Omental fat pad (tissue), 4 donors: ENCODE results near the gene IQCK. TPM values are rescaled to one million over a fixed set of nuclear protein-coding genes. Genes with fewer than 3 reads are reported as not detected.

Experiments
- ATAC-seq: fragments of 150-250 bp; one replicate; pipeline ENCODE4 v1.9.1; 2016; ENCODE audit warnings: mild to moderate bottlenecking, moderate library complexity; ENCODE audit not compliant: low FRiP score
- DNase-seq: peaks from one replicate; pipeline ENCODE4 v3.0.0-alpha.2; 2019; ENCODE audit warnings: low spot score
- total RNA-seq, 4 donors: library from RNA; depleted of rRNA; stranded (reverse); fragments of >200 nt; gene quantifications; one replicate each; pipeline ENCODE4 v1.1.0, GENCODE V29; 2016
- TF ChIP-seq, protein P1 (sequence below), 3 donors: fragments of 450-650 bp; IDR thresholded peaks; one replicate each; pipeline ENCODE4 v1.5.1; 2016 to 2017; ENCODE audit warnings: antibody characterized with exemption in 3 of 3, mild to moderate bottlenecking in 3 of 3, moderate library complexity in 2 of 3

The IQCK gene
- total RNA-seq, 4 donors from 2014 or later, result 14.5 to 28.2 (median 18.9) TPM

DNA sequence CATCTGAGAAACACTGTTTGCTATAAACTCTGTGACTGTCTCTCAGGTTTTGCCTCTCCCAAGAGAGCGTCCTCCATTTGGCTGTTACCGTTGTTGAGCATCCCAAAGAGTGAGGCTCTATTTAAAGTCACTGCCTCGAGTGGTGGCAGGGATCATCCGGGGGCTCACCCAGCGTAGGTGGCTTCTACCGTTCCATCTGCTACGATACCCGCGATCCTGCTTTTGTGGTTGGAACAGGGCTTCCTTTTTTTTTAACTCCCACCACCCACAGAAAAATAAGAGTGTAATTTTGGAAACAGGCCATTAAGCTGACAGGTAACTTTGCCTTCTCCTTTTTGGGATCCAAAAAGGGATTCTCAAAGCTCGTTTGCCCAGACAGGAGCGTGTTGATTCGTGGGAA is 36.4 kb upstream of the IQCK start:
- DNase-seq (no peak), ATAC-seq (no peak)
- TF ChIP-seq, protein P1, sequence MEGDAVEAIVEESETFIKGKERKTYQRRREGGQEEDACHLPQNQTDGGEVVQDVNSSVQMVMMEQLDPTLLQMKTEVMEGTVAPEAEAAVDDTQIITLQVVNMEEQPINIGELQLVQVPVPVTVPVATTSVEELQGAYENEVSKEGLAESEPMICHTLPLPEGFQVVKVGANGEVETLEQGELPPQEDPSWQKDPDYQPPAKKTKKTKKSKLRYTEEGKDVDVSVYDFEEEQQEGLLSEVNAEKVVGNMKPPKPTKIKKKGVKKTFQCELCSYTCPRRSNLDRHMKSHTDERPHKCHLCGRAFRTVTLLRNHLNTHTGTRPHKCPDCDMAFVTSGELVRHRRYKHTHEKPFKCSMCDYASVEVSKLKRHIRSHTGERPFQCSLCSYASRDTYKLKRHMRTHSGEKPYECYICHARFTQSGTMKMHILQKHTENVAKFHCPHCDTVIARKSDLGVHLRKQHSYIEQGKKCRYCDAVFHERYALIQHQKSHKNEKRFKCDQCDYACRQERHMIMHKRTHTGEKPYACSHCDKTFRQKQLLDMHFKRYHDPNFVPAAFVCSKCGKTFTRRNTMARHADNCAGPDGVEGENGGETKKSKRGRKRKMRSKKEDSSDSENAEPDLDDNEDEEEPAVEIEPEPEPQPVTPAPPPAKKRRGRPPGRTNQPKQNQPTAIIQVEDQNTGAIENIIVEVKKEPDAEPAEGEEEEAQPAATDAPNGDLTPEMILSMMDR (IDR thresholded peaks at IDR 0.05), result no peak

DNA sequence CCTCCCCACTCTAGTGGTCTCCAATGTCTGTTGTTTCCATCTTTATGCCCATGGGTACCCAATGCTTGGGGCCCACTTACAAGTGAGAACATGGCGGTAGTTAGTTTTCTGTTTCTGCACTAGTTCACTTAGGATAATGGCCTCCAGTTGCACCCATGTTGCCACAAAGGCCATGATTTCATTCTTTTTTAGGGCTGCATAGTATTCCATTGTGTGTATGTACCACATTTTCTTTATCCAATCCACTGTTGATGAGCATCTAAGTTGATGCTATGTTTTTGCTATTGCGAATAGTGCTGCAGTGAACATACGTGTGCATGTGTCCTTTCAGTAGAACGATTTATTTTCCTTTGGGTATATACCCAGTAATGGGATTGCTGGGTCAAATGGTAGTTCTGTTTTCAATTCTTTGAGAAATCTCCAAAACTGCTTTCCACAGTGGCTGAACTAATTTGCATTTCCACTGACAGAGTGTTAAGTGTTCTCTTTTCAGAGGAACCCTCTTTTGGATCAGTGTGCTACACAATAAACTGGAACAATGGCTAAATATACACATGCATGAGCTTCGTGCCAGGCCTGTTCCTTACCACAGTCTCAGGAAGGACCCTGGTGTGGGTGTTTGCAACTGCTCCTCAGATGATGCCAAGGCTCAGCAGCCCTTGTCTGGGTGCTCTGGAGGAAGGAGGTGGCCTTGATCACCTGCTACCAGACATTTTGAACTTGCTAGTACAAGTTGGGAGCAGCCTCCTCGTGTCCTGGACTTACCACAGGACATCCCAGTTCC is 34.4 kb upstream of the IQCK start:
- no peak for ATAC-seq
- TF ChIP-seq, protein P1 (IDR thresholded peaks at IDR 0.05), result no peak
- DNase-seq, result no peak

DNA sequence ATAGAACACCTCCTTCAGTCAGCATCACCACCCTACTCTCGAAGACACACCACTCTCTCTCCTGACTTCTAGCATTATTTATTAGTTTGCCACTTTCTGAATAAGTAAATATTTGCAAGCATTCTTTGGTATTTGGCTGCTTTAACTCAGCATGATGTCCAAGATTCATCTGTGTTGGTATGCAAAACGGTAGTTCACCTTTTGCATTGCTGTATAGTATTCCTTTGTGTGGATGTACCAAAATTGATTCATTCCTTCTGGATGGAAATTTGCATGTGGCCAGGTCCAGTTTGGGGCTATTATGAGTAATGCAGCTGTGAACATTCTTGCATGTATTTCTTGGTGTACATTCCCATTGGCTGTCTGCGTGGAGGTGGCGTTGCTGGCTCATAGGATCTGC is 32.9 kb upstream of the IQCK start:
- ATAC-seq, result no peak
- TF ChIP-seq, protein P1 (IDR thresholded peaks at IDR 0.05), result no peak

DNA sequence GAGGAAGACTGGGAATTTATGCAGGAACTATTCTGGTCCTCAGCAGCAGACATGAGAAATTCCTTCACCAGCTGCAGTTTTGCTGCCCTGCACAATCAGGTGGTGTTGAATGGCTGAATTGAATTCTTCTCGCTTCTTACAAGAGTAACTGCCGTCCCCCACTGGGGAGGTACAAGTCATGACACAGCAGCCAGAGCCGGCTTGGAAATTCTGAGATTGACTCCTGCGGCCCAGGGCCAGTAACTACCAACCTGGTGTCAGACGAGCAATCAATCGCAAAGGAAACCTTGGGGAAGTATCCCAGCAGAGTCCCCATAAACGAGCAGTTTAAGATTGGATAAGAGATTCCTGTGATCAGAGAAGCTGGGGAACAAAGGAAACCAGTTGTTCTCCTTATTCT is 30.8 kb upstream of the IQCK start:
- TF ChIP-seq, protein P1 (IDR thresholded peaks at IDR 0.05), result no peak
- ATAC-seq, result no peak
- no peak for DNase-seq

More for the DNA sequence above, 32.9 kb upstream of the IQCK start:
- no peak for DNase-seq

DNA sequence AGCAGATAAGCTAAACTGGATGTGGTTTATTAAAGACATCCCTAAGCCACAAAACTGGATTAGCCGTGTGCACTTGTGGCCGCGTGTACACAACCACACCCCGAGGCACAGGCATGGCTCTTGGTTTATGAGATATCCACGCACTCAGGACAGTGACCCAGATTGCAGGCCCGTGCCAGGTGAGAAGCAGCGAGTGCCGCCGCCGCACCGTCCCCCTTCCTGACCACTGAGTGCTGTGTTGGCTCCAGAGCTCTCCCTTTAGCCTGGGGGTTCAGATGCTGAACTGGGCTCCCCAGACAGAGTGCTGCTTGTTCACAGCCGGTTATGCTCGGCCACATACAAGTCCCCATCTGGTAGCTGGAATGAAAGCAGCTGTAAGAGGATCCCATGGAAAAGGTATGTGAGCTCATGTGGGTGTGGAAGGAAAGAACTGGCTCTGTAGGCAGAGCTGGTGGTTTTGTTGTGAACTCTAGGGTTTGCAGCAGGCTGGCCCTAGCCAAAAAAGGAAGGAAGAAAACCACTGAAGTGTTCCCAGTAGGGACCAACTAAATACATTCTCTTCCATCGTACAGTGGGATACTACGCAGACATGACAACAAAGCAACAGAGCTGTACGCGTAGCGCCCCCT is 29.6 kb upstream of the IQCK start:
- ATAC-seq (no peak), DNase-seq (no peak)
- TF ChIP-seq, protein P1 (IDR thresholded peaks at IDR 0.05), result no peak

DNA sequence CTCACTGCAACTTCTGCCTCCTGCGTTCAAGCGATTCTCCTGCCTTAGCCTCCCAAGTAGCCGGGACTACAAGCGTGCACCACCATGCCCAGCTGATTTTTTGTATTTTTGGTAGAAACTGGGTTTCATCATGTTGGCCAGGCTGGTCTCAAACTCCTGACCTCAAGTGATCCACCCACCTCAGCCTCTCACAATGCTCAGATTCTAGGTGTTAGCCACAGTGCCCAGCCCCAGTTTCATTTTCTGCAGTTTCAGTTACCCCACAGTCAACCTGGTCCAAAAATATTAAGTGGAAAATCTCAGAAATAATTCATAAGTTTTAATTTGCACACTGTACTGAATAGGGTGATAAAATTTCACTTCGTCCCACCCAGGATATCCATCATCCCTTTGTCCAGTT is 28.7 kb upstream of the IQCK start:
- no peak for ATAC-seq
- TF ChIP-seq, protein P1 (IDR thresholded peaks at IDR 0.05), result no peak
- no peak for DNase-seq

DNA sequence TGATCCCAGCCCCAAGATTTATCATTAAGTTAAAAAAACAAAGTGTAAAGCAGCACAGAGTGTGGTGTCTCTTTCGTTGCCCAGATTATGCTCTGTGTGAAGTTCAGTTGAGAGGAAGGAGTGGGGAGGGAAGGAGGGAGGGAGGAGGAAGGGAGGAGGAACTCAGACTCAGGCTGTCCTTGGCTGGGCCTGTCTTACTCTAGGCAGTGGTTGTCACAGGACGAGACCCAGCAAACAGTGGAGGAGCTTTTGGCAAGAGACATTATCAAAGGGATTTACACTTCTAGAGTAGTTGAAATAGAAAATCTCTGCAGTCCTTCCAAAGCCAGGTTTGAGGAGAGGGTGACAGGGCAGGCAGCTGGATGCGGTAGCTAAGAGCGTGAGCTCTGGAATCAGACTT is 27.9 kb upstream of the IQCK start:
- ATAC-seq (no peak), DNase-seq (no peak)
- TF ChIP-seq, protein P1 (IDR thresholded peaks at IDR 0.05), result no peak
